ENCODE measurements around the gene MSLN. TPM values are rescaled to one million over a fixed set of nuclear protein-coding genes. Genes with fewer than 3 reads are reported as not detected.
A peak's percentile ranks its signal among the peaks of the same experiment; 100 is the strongest.

MSLN gene
- total RNA-seq, 1 experiment from 2014 or later = not detected

GRCh38 chr16:721765-722540 lies 38.6 kb upstream of the MSLN start:
- in situ Hi-C loops (cut with HindIII; ENCODE audit: low pct_unique_long_range_greater_than_20kb, low sequenced_read_pairs) = no loop called here
- DNase-seq (ENCODE audit: low read depth) = no peak

GRCh38 chr16:722835-723633 lies 37.5 kb upstream of the MSLN start:
- in situ Hi-C loops (cut with HindIII; ENCODE audit: low pct_unique_long_range_greater_than_20kb, low sequenced_read_pairs) = no loop called here
- no peak for DNase-seq (ENCODE audit: low read depth)

GRCh38 chr16:723695-724094 lies 36.8 kb upstream of the MSLN start:
- DNase-seq (ENCODE audit: low read depth) = no peak
- in situ Hi-C loops (cut with HindIII; ENCODE audit: low pct_unique_long_range_greater_than_20kb, low sequenced_read_pairs) = no loop called here

GRCh38 chr16:724188-725040 lies 36.1 kb upstream of the MSLN start:
- in situ Hi-C loops (cut with HindIII; ENCODE audit: low pct_unique_long_range_greater_than_20kb, low sequenced_read_pairs) = no loop called here
- no peak for DNase-seq (ENCODE audit: low read depth)

GRCh38 chr16:725041-725376 lies 35.5 kb upstream of the MSLN start:
- in situ Hi-C loops (cut with HindIII; ENCODE audit: low pct_unique_long_range_greater_than_20kb, low sequenced_read_pairs) = no loop called here
- DNase-seq (ENCODE audit: low read depth) = no peak

GRCh38 chr16:725463-726187 lies 34.9 kb upstream of the MSLN start:
- in situ Hi-C loops (cut with HindIII; ENCODE audit: low pct_unique_long_range_greater_than_20kb, low sequenced_read_pairs) = no loop called here
- no peak for DNase-seq (ENCODE audit: low read depth)

GRCh38 chr16:726188-726437 lies 34.4 kb upstream of the MSLN start:
- no peak for DNase-seq (ENCODE audit: low read depth)
- in situ Hi-C loops (cut with HindIII; ENCODE audit: low pct_unique_long_range_greater_than_20kb, low sequenced_read_pairs) = no loop called here

GRCh38 chr16:726438-727290 lies 33.9 kb upstream of the MSLN start, which contains the start of the genes CCDC78 and HAGHL:
TSS of gene CCDC78 (minus strand) at chr16:726443. CDS start at chr16:726367, 76 bp downstream.
TSS of gene HAGHL (plus strand) at chr16:727106. CDS start at chr16:727510, 404 bp downstream.
- peak; percentile 72 for DNase-seq (ENCODE audit: low read depth)
- in situ Hi-C loops (cut with HindIII; ENCODE audit: low pct_unique_long_range_greater_than_20kb, low sequenced_read_pairs) = no loop called here

GRCh38 chr16:727291-727977 lies 33.1 kb upstream of the MSLN start:
- DNase-seq (ENCODE audit: low read depth) = peak; percentile 50
- in situ Hi-C loops (cut with HindIII; ENCODE audit: low pct_unique_long_range_greater_than_20kb, low sequenced_read_pairs) = no loop called here

GRCh38 chr16:728131-728889 lies 32.2 kb upstream of the MSLN start:
- DNase-seq (ENCODE audit: low read depth) = peak; percentile 98
- in situ Hi-C loops (cut with HindIII; ENCODE audit: low pct_unique_long_range_greater_than_20kb, low sequenced_read_pairs) = no loop called here

- DNase-seq (ENCODE audit: low read depth) = no peak
- in situ Hi-C loops (cut with HindIII; ENCODE audit: low pct_unique_long_range_greater_than_20kb, low sequenced_read_pairs) = no loop called here
These were observed 31.4 kb upstream of the MSLN start for GRCh38 chr16:728890-729744.

GRCh38 chr16:729768-730665 lies 30.5 kb upstream of the MSLN start:
- in situ Hi-C loops (cut with HindIII; ENCODE audit: low pct_unique_long_range_greater_than_20kb, low sequenced_read_pairs) = no loop called here
- no peak for DNase-seq (ENCODE audit: low read depth)

- DNase-seq (ENCODE audit: low read depth) = no peak
These were observed 29.6 kb upstream of the MSLN start for GRCh38 chr16:730666-731509.

GRCh38 chr16:732332-732731 lies 28.2 kb upstream of the MSLN start:
- in situ Hi-C loops (cut with HindIII; ENCODE audit: low pct_unique_long_range_greater_than_20kb, low sequenced_read_pairs) = no loop called here

More at GRCh38 chr16:730666-731509, 29.6 kb upstream of the MSLN start:
- in situ Hi-C loops (cut with HindIII; ENCODE audit: low pct_unique_long_range_greater_than_20kb, low sequenced_read_pairs) = no loop called here

More at GRCh38 chr16:732332-732731, 28.2 kb upstream of the MSLN start:
- no peak for DNase-seq (ENCODE audit: low read depth)
